Fibroblast of lung (primary cell): ENCODE measurements around the gene MYO3B. TPM values are rescaled to one million over a fixed set of nuclear protein-coding genes. Genes with fewer than 3 reads are reported as not detected.

Experiments
- DNase-seq, 2 donors: peaks; one replicate each; pipeline versions ENCODE4 v3.0.0 to v3.0.0-alpha.2; 2010; ENCODE audit warnings: low read depth in 2 of 2
- H2AFZ ChIP-seq: 2 replicates; pipeline ENCODE4 v1.5.1; 2012; ENCODE audit warnings: low read length, control low read depth, inconsistent platforms
- H3K27ac ChIP-seq: 2 replicates; pipeline ENCODE4 v1.5.1; 2011; ENCODE audit warnings: low read length, control low read depth; ENCODE audit not compliant: insufficient read depth
- H3K27me3 ChIP-seq: 2 replicates; pipeline ENCODE4 v1.5.1; 2011; ENCODE audit warnings: mild to moderate bottlenecking, low read length; ENCODE audit not compliant: control insufficient read depth, insufficient read depth
- H3K36me3 ChIP-seq: 2 replicates; pipeline ENCODE4 v1.5.1; 2011; ENCODE audit warnings: low read length; ENCODE audit not compliant: control insufficient read depth, insufficient read depth
- H3K4me1 ChIP-seq: 2 replicates; pipeline ENCODE4 v1.5.1; 2011; ENCODE audit warnings: low read length; ENCODE audit not compliant: control insufficient read depth, insufficient read depth; ENCODE audit errors: extremely low read depth
- H3K4me2 ChIP-seq: 2 replicates; pipeline ENCODE4 v1.5.1; 2011; ENCODE audit warnings: low read length, control low read depth; ENCODE audit not compliant: insufficient read depth; ENCODE audit errors: extremely low read depth
- H3K4me3 ChIP-seq, 4 experiments: fragments of 200-600 bp in 1 of 4; sonication (generic) in 1 of 4; replicated peaks in 1 of 4; 2 replicates each; pipeline ENCODE4 v1.5.1; 2011 to 2016; ENCODE audit warnings: low read length in 4 of 4, low read depth in 3 of 4, mild to moderate bottlenecking in 3 of 4, control low read depth in 2 of 4, inconsistent platforms in 1 of 4, mixed read lengths in 1 of 4; ENCODE audit not compliant: insufficient read depth in 1 of 4; ENCODE audit errors: control extremely low read depth in 1 of 4
- H3K79me2 ChIP-seq: 2 replicates; pipeline ENCODE4 v1.5.1; 2012; ENCODE audit warnings: mild to moderate bottlenecking, low read length, inconsistent platforms; ENCODE audit not compliant: control insufficient read depth, insufficient read depth
- H3K9ac ChIP-seq: 2 replicates; pipeline ENCODE4 v1.5.1; 2011; ENCODE audit warnings: mild to moderate bottlenecking, low read length, control low read depth; ENCODE audit not compliant: insufficient read depth
- H3K9me3 ChIP-seq: 2 replicates; pipeline ENCODE4 v1.5.1; 2012; ENCODE audit warnings: low read depth, low read length; ENCODE audit not compliant: control insufficient read depth, insufficient read depth
- H4K20me1 ChIP-seq: 2 replicates; pipeline ENCODE4 v1.5.1; 2011; ENCODE audit warnings: low read length; ENCODE audit not compliant: control insufficient read depth, insufficient read depth; ENCODE audit errors: extremely low read depth
- CTCF ChIP-seq, 2 donors: IDR thresholded peaks in 1 of 2; conservative IDR thresholded peaks in 1 of 2; 1 replicate in 1 of 2; 2 replicates in 1 of 2; pipeline ENCODE4 v1.5.1; 2011 to 2012; ENCODE audit warnings: low read length in 2 of 2, control low read depth in 1 of 2, inconsistent platforms in 1 of 2, low read depth in 1 of 2, mild to moderate bottlenecking in 1 of 2
- EZH2 ChIP-seq: IDR thresholded peaks from 2 replicates; pipeline ENCODE4 v1.5.1; 2012; ENCODE audit warnings: low read length, control low read depth, mild to moderate bottlenecking; ENCODE audit errors: missing control alignments
- polyA plus RNA-seq, 2 donors: library from polyadenylated mRNA; depleted of rRNA in 1 of 2; stranded (reverse) in 1 of 2; unstranded in 1 of 2; fragments of >200 nt; gene quantifications; 2 replicates each; pipeline ENCODE4 v1.2.1, GENCODE V29; 2011 to 2012; ENCODE audit warnings: missing spikeins in 1 of 2
- total RNA-seq: library from RNA; depleted of rRNA; stranded (reverse); fragments of >200 nt; gene quantifications from 2 replicates; pipeline ENCODE4 v1.2.1, GENCODE V29; 2014

The MYO3B gene
- total and polyA plus RNA-seq, 2 donors (not counting 1 experiment from before 2014, with no cell fraction given), result 0.06 to 0.50 TPM

GRCh38 chr2:170163411-170164065, 14.4 kb upstream of the MYO3B start:
- no peak overlapping the region for H3K9ac ChIP-seq
- H3K27me3 ChIP-seq, result no peaks in the 10 kb centered on the region
- TF ChIP-seq CTCF (conservative IDR thresholded peaks at IDR 0.05 in 1 of 2, IDR thresholded peaks at IDR 0.05 in 1 of 2; ENCODE audit: low read depth in 1 of 2, low read length in 2 of 2) (no peak), EZH2 (no peak)
- H3K4me1 ChIP-seq, result no peaks in the 10 kb centered on the region
- H3K79me2 ChIP-seq, result no peaks in the 10 kb centered on the region
- no peak overlapping the region for H2AFZ ChIP-seq
- H4K20me1 ChIP-seq, result no peaks in the 10 kb centered on the region
- no peaks in the 10 kb centered on the region for H3K36me3 ChIP-seq
- H3K27ac ChIP-seq, result no peak overlapping the region
- no peaks in the 10 kb centered on the region for H3K9me3 ChIP-seq
- no peak for DNase-seq
- H3K4me2 ChIP-seq, result no peak overlapping the region
- H3K4me3 ChIP-seq, result no peak overlapping the region

- Histone ChIP-seq H2AFZ (peak overlapping the region; percentile 6), H3K27me3 (no peaks in the 10 kb centered on the region), H3K36me3 (no peaks in the 10 kb centered on the region), H3K79me2 (no peaks in the 10 kb centered on the region), H3K9me3 (no peaks in the 10 kb centered on the region), H3K4me1 (no peaks in the 10 kb centered on the region), H4K20me1 (no peaks in the 10 kb centered on the region), H3K4me2 (no peak overlapping the region), H3K4me3 (no peak overlapping the region), H3K27ac (no peak overlapping the region), H3K9ac (no peak overlapping the region)
- TF ChIP-seq CTCF (conservative IDR thresholded peaks at IDR 0.05 in 1 of 2, IDR thresholded peaks at IDR 0.05 in 1 of 2; ENCODE audit: low read depth in 1 of 2, low read length in 2 of 2), result no peak
- TF ChIP-seq EZH2, result no peak
- DNase-seq, result peak in 1 of 2 donors; percentile 67
These were observed 12.8 kb upstream of the MYO3B start for GRCh38 chr2:170165129-170165528.

- Histone ChIP-seq H3K27me3 (no peaks in the 10 kb centered on the region), H3K27ac (no peak overlapping the region), H3K36me3 (no peaks in the 10 kb centered on the region), H4K20me1 (no peaks in the 10 kb centered on the region), H3K4me3 (no peak overlapping the region), H3K4me1 (no peaks in the 10 kb centered on the region), H3K79me2 (no peaks in the 10 kb centered on the region), H3K9me3 (no peaks in the 10 kb centered on the region), H2AFZ (no peak overlapping the region), H3K4me2 (no peak overlapping the region), H3K9ac (no peak overlapping the region)
- TF ChIP-seq CTCF (conservative IDR thresholded peaks at IDR 0.05 in 1 of 2, IDR thresholded peaks at IDR 0.05 in 1 of 2; ENCODE audit: low read depth in 1 of 2, low read length in 2 of 2), result no peak
- no peak for TF ChIP-seq EZH2
- no peak for DNase-seq
These were observed 11.2 kb upstream of the MYO3B start for GRCh38 chr2:170166735-170167134.
